Hepatocyte (in vitro differentiated cells): ENCODE data around the gene TUBA4B. TPM values are rescaled to one million over a fixed set of nuclear protein-coding genes. Genes with fewer than 3 reads are reported as not detected.

ENCODE experiments used
- DNase-seq: peaks from one replicate; pipeline ENCODE4 v3.0.0-alpha.2; 2016; ENCODE audit warnings: low spot score
- H2AFZ ChIP-seq: fragments of 200-600 bp; sonication (generic); 2 replicates; pipeline ENCODE4 v1.6.0; 2016; ENCODE audit warnings: antibody characterized with exemption, mild to moderate bottlenecking
- H3K27ac ChIP-seq: fragments of 200-600 bp; sonication (generic); 2 replicates; pipeline ENCODE4 v1.5.1; 2016; ENCODE audit warnings: mild to moderate bottlenecking
- H3K27me3 ChIP-seq: fragments of 200-600 bp; sonication (generic); 2 replicates; pipeline ENCODE4 v1.6.1; 2016
- H3K36me3 ChIP-seq: fragments of 200-600 bp; sonication (generic); replicated peaks from 2 replicates; pipeline ENCODE4 v1.5.1; 2016; ENCODE audit warnings: low read depth; ENCODE audit not compliant: insufficient read depth
- H3K4me1 ChIP-seq: fragments of 200-600 bp; sonication (generic); 2 replicates; pipeline ENCODE4 v1.5.1; 2016; ENCODE audit warnings: mild to moderate bottlenecking, moderate library complexity; ENCODE audit not compliant: insufficient read depth
- H3K4me2 ChIP-seq: fragments of 200-600 bp; sonication (generic); 2 replicates; pipeline ENCODE4 v1.6.0; 2016
- H3K4me3 ChIP-seq: fragments of 200-600 bp; sonication (generic); 2 replicates; pipeline ENCODE4 v1.5.1; 2016; ENCODE audit warnings: mild to moderate bottlenecking
- H3K79me2 ChIP-seq: fragments of 200-600 bp; sonication (generic); 2 replicates; pipeline ENCODE4 v1.6.0; 2017; ENCODE audit warnings: mild to moderate bottlenecking
- H3K9me2 ChIP-seq: fragments of 200-600 bp; sonication (generic); replicated peaks from 2 replicates; pipeline ENCODE4 v1.6.0; 2017; ENCODE audit warnings: mild to moderate bottlenecking; ENCODE audit not compliant: insufficient read depth
- H3K9me3 ChIP-seq: fragments of 200-600 bp; sonication (generic); 2 replicates; pipeline ENCODE4 v1.5.1; 2016; ENCODE audit warnings: low read depth, mild to moderate bottlenecking
- H4K20me1 ChIP-seq: fragments of 200-600 bp; sonication (generic); 2 replicates; pipeline ENCODE4 v1.6.0; 2016; ENCODE audit warnings: mild to moderate bottlenecking; ENCODE audit not compliant: insufficient read depth, poor library complexity, severe bottlenecking
- CTCF ChIP-seq: fragments of 200-600 bp; sonication (generic); IDR thresholded peaks from 2 replicates; pipeline ENCODE4 v1.5.1; 2016; ENCODE audit warnings: antibody characterized with exemption, mild to moderate bottlenecking; ENCODE audit not compliant: poor library complexity
- EZH2 ChIP-seq: fragments of 200-600 bp; sonication (generic); IDR thresholded peaks from 2 replicates; pipeline ENCODE4 v1.6.1; 2016; ENCODE audit warnings: antibody characterized with exemption, mild to moderate bottlenecking, borderline replicate concordance
- EZH2phosphoT487 ChIP-seq: fragments of 200-600 bp; sonication (generic); IDR thresholded peaks from one replicate; pipeline ENCODE4 v1.6.1; 2018; ENCODE audit warnings: antibody characterized with exemption, mild to moderate bottlenecking, low read depth, moderate library complexity; ENCODE audit not compliant: unreplicated experiment, severe bottlenecking
- WGBS: methylation state at CpG from one replicate; pipeline ENCODE4 v1.1.6; 2016; ENCODE audit warnings: low lambda C conversion rate; ENCODE audit errors: missing lambda C conversion rate; 5-methylcytosine and 5-hydroxymethylcytosine counted together
- polyA plus RNA-seq: library from polyadenylated mRNA; unstranded; fragments of >200 nt; fragmentation: Nextera tagmentation; extraction: Ambion mirVana; gene quantifications from 2 replicates; pipeline ENCODE4 v1.2.1, GENCODE V29; 2016
- total RNA-seq: library from RNA; depleted of rRNA; stranded (reverse); fragments of >200 nt; gene quantifications from 2 replicates; pipeline ENCODE4 v1.2.3, GENCODE V29; 2014

TUBA4B gene
- total and polyA plus RNA-seq, 2 experiments from 2014 or later, result 0.13 TPM; not detected in 1

- Histone ChIP-seq H3K9me2 (no peaks in the 10 kb centered on the region), H3K9me3 (no peaks in the 10 kb centered on the region), H3K4me3 (no peak overlapping the region), H2AFZ (no peak overlapping the region), H3K36me3 (no peaks in the 10 kb centered on the region), H3K4me2 (no peak overlapping the region), H3K4me1 (peaks cover 4% of the 10 kb centered on the region), H4K20me1 (no peaks in the 10 kb centered on the region), H3K79me2 (peaks cover 4% of the 10 kb centered on the region), H3K27me3 (no peaks in the 10 kb centered on the region), H3K27ac (no peak overlapping the region)
- 97% methylated on average over 16 of the region's 16 CpGs for WGBS
- TF ChIP-seq EZH2, result no peak
- TF ChIP-seq CTCF, result no peak
- no peak for TF ChIP-seq EZH2phosphoT487
- no peak for DNase-seq
Measured at GRCh38 chr2:219284501-219285372, 31.7 kb downstream of the TUBA4B start.

- Histone ChIP-seq H3K4me3 (no peak overlapping the region), H3K9me2 (no peaks in the 10 kb centered on the region), H3K79me2 (peaks cover 3% of the 10 kb centered on the region), H3K4me1 (no peaks in the 10 kb centered on the region), H4K20me1 (no peaks in the 10 kb centered on the region), H2AFZ (no peak overlapping the region), H3K27ac (no peak overlapping the region), H3K27me3 (no peaks in the 10 kb centered on the region), H3K9me3 (no peaks in the 10 kb centered on the region), H3K4me2 (no peak overlapping the region), H3K36me3 (no peaks in the 10 kb centered on the region)
- TF ChIP-seq CTCF (no peak), EZH2phosphoT487 (no peak), EZH2 (no peak)
- WGBS, result 95% methylated on average over 12 of the region's 12 CpGs
- DNase-seq, result no peak
Measured at GRCh38 chr2:219285373-219285735, 32.3 kb downstream of the TUBA4B start.

- H3K79me2 ChIP-seq, result no peaks in the 10 kb centered on the region
- H3K9me3 ChIP-seq, result no peaks in the 10 kb centered on the region
- H3K9me2 ChIP-seq, result no peaks in the 10 kb centered on the region
- H2AFZ ChIP-seq, result no peak overlapping the region
- no peak overlapping the region for H3K27ac ChIP-seq
- H3K36me3 ChIP-seq, result no peaks in the 10 kb centered on the region
- H3K4me3 ChIP-seq, result no peak overlapping the region
- TF ChIP-seq EZH2 (no peak), EZH2phosphoT487 (no peak), CTCF (no peak)
- WGBS, result 78% methylated on average over 16 of the region's 17 CpGs
- H4K20me1 ChIP-seq, result no peaks in the 10 kb centered on the region
- DNase-seq, result no peak
- H3K27me3 ChIP-seq, result no peaks in the 10 kb centered on the region
- no peak overlapping the region for H3K4me2 ChIP-seq
- H3K4me1 ChIP-seq, result no peaks in the 10 kb centered on the region
Measured at GRCh38 chr2:219285894-219286425, 32.9 kb downstream of the TUBA4B start.
